NCI-H128 (cell line): ENCODE measurements around the gene FAM222B.
"Not testable (repeated sequence)": the region's sequence is repeated elsewhere in the genome, so short reads cannot be mapped to it uniquely, and the experiment has no call there.

Source experiments
- DNase-seq: peaks from one replicate; lab custom pipeline; 2025; ENCODE audit not compliant: unreplicated experiment; lab: John Stamatoyannopoulos, UW

Gene FAM222B

GRCh38 chr17:28747051-28747691 is 95.4 kb downstream of the FAM222B start:
- DNase-seq = no peak

GRCh38 chr17:28746611-28747050 is 96.0 kb downstream of the FAM222B start:
- no peak for DNase-seq

GRCh38 chr17:28745786-28746411 is 96.7 kb downstream of the FAM222B start:
- no peak for DNase-seq

- no peak for DNase-seq
Measured at GRCh38 chr17:28744972-28745785, 97.4 kb downstream of the FAM222B start.

GRCh38 chr17:28744104-28744971 is 98.3 kb downstream of the FAM222B start:
- DNase-seq = no peak

- peak; percentile 48 for DNase-seq
Measured at GRCh38 chr17:28743243-28744103, 99.1 kb downstream of the FAM222B start, which contains the start of gene TRAF4. TSS of gene TRAF4 (plus strand) at chr17:28744011. CDS start at chr17:28744113, 102 bp downstream.

- no peak for DNase-seq
Measured at GRCh38 chr17:28741358-28742349, 100.9 kb downstream of the FAM222B start.

GRCh38 chr17:28740406-28741357 is 101.9 kb downstream of the FAM222B start:
- DNase-seq = no peak

- DNase-seq = no peak
Measured at GRCh38 chr17:28738680-28739384, 103.8 kb downstream of the FAM222B start.

- no peak for DNase-seq
Measured at GRCh38 chr17:28737770-28738679, 104.6 kb downstream of the FAM222B start.

GRCh38 chr17:28737316-28737715 is 105.3 kb downstream of the FAM222B start:
- DNase-seq = no peak

- not testable (repeated sequence) for DNase-seq
Measured at GRCh38 chr17:28735913-28736769, 106.4 kb downstream of the FAM222B start.

GRCh38 chr17:28735242-28735722 is 107.3 kb downstream of the FAM222B start:
- DNase-seq = no peak

GRCh38 chr17:28734712-28735241 is 107.8 kb downstream of the FAM222B start:
- no peak for DNase-seq

GRCh38 chr17:28733346-28733745 is 109.2 kb downstream of the FAM222B start:
- DNase-seq = no peak
